ENCODE data around the gene P3H3.

The P3H3 gene

DNA sequence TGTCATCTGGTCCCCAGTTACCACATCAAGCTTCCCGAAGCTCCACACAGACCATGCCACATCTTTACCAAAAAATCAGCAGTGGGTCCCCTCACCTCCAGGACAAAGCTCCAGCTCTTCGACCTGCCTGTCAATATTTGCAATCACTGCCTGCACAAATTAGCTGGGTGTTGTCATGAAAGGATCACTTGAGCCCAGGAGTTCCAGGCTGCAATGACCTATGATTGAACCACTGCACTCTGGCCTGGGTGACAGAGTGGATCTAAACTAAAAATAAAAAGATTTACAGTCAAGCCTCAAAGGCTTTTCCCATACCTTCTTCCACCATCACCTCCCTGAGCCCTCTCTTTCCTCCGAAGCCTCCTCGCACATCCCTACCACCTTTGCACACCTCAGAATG lies 31.6 kb upstream of the P3H3 start:
- no peak for DNase-seq

DNA sequence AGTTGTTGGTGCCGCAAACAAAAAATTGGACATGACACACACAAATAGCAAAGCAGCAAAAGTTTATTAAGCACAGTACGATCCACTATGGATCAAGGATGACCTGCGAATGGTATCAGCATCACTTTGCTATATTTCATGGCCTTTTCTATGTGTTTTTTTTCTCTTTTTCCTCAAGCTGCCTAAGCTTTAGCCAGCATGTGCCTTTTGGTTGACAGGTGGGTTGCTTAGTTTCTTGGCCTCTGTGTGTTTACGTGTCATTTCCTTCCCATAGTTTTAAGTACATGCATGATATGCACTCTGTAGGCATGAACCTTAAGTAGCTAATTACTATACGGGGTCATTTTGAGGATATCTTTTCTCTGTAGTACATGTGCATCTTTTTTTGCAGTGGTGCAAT lies 29.1 kb upstream of the P3H3 start:
- no peak for DNase-seq

DNA sequence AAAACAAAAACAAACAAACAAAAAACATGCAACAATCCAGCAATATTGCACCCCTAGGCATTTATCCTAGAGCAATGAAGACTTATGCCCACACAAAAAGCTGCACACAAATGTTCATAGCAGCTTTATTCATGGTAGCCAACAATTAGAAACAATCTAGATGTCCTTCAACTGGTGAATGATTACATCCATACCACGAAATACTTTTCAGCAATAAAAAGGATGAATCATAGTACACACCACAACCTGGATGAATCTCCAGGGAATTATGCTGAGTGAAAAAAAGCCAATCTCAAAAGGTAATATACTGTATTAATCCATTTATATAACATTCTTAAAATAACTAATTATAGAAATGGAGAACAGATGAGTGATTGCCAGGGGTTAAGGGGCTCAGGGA lies 21.0 kb upstream of the P3H3 start:
- DNase-seq = no peak

DNA sequence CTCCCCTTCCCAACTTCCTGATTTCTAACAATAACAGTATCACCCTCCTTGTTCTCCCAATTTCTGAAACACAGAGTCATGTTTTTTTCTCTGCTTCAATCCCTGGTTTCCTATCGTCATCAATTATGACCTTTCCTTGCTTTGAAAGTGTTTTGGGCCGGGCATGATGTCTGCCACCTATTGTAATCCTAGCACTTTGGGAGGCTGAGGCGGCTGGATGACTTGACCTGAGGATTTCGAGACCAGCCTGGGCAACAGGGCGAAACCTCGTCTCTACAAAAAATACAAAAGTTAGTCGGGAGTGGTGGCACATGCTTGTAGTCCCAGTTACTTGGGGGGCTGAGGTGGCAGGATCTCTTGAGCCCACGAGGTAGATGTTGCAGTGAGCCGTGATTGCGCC lies 19.2 kb upstream of the P3H3 start:
- no peak for DNase-seq

DNA sequence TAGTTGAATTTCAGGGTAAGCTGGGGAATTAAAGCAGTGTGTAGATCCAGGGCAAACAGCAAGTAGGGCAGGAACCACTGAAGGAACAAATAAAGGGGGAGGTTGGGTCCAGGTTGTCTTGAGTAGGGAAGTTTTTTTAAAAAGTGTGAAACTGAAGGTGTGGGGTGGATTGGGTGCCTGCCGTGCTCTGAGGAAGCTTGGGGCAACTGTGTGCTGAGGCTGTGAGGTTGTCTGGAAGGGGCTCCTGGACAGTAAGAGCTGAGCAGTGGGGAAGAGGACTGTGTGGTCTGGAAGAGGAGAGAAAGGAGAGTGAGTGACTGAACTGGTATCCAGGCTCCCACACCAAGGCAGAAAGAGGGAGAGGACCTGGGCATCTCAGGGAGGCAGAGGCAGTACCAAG lies 17.4 kb upstream of the P3H3 start:
- DNase-seq = no peak

DNA sequence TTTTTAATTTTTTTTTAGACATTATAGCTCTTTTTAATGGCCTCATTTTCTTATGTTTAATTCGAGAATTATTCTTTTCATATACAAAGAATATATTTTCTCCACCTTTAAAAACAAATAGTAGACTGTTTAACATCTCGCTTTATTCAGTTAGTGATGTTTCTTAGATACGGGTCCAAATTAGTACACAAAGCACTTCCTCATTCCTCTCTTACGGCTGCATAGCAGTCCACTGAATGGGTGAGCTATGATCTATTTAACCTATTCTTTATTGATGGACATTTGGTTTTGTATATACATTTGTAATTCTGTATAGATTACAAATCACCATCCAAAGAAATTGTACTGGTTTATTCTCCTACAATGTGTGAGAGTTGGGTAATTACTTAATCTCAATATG lies 14.8 kb upstream of the P3H3 start:
- DNase-seq = no peak

DNA sequence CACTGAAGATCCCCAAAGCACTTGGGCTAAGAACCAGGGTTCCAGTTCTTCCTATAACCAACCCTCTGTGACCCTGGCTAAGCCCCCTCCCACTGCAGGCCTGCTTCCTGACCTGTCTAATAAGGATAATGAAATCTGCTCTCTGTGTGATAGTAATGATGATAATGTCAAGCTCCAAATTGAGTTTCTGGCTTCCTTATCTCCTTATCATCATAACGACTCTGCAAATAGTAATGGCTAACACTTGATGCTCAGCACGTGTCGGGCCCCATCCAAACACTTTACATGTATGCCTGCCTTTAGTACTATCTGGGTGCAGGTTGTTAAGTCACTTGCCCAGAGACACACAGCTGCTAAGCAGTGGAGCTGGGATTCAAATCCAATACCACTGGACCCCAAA lies 11.6 kb upstream of the P3H3 start:
- DNase-seq = no peak

DNA sequence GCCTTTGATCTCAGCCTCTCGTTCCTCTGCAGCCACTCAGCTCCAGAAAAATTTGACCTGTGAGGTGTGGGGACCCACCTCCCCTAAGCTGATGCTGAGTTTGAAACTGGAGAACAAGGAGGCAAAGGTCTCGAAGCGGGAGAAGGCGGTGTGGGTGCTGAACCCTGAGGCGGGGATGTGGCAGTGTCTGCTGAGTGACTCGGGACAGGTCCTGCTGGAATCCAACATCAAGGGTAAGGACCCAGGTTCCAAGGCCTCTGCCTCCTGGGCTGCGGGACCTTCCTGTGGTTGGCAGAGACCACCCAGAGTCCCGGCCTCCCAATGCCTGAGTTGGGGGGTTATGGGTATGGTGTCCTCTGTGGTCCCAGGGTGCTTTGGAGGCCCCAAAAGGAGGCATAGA lies 11.1 kb upstream of the P3H3 start:
- DNase-seq = no peak

DNA sequence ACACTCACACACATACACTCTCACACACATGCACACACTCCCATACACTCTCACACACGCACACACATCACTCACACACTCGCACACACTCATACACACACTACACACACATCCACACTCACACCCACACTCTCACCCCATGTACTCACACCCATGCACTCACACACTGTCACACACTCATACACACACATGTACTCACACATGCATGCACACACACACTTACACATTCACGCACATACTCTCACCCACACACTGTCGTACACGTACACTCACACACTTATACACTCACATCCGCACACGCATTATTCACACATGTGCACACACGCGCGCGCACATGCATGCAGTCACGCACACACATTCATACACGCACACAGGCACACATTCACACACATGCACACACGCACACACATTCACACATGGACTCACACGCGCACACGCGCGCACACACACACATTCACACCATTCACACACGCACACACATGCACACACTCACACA lies 10.5 kb upstream of the P3H3 start:
- no peak for DNase-seq

DNA sequence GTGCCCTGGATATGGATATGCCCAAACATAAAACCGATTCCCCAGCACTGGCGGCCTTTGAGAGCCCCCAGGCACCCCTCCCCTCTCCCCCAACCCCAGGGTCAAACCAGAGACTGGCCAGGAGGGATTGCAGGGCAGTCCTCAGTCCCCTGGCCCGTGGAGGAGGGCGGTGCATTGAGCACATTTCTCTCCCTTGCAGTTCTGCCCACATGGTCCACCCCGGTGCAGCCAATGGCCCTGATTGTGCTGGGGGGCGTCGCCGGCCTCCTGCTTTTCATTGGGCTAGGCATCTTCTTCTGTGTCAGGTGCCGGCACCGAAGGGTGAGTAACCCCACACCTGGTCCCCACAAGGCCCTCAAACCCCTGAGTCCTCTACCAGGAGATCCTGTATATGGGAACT lies 10.0 kb upstream of the P3H3 start:
- DNase-seq = no peak

DNA sequence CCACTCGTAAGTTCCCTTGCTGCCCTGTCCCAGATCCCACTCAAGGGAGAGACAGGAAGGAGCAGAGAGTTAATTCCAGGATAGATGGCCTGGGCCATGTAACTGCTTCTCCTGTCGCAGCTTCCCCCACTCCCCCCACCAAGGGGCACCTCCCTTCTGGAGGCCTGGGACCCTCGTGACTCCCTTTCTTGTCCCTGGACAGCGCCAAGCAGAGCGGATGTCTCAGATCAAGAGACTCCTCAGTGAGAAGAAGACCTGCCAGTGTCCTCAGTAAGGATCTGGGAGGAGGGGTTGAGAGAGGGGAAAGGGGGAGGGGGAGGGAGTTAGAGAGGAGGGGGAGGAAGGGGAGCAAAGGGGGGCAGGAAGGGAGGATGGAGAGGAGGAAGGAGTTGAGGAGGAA lies 9.6 kb upstream of the P3H3 start:
- DNase-seq = no peak

DNA sequence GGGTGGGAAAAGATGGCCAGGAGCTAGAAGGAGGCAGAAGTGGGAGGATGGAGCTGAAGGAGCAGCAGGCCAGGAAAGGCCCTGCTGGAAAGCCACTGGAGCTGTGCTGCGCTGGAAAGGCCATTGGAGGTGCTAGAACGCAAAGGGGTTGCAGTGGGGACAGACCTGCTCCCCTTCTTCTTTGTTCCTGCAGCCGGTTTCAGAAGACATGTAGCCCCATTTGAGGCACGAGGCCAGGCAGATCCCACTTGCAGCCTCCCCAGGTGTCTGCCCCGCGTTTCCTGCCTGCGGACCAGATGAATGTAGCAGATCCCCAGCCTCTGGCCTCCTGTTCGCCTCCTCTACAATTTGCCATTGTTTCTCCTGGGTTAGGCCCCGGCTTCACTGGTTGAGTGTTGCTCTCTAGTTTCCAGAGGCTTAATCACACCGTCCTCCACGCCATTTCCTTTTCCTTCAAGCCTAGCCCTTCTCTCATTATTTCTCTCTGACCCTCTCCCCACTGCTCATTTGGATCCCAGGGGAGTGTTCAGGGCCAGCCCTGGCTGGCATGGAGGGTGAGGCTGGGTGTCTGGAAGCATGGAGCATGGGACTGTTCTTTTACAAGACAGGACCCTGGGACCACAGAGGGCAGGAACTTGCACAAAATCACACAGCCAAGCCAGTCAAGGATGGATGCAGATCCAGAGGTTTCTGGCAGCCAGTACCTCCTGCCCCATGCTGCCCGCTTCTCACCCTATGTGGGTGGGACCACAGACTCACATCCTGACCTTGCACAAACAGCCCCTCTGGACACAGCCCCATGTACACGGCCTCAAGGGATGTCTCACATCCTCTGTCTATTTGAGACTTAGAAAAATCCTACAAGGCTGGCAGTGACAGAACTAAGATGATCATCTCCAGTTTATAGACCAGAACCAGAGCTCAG lies 8.8 kb upstream of the P3H3 start:
- no peak for DNase-seq

DNA sequence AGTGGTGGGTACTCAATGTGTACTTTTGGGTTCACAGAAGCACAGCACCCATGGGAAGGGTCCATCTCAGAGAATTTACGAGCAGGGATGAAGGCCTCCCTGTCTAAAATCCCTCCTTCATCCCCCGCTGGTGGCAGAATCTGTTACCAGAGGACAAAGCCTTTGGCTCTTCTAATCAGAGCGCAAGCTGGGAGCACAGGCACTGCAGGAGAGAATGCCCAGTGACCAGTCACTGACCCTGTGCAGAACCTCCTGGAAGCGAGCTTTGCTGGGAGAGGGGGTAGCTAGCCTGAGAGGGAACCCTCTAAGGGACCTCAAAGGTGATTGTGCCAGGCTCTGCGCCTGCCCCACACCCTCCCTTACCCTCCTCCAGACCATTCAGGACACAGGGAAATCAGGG lies 8.0 kb upstream of the P3H3 start:
- no peak for DNase-seq

DNA sequence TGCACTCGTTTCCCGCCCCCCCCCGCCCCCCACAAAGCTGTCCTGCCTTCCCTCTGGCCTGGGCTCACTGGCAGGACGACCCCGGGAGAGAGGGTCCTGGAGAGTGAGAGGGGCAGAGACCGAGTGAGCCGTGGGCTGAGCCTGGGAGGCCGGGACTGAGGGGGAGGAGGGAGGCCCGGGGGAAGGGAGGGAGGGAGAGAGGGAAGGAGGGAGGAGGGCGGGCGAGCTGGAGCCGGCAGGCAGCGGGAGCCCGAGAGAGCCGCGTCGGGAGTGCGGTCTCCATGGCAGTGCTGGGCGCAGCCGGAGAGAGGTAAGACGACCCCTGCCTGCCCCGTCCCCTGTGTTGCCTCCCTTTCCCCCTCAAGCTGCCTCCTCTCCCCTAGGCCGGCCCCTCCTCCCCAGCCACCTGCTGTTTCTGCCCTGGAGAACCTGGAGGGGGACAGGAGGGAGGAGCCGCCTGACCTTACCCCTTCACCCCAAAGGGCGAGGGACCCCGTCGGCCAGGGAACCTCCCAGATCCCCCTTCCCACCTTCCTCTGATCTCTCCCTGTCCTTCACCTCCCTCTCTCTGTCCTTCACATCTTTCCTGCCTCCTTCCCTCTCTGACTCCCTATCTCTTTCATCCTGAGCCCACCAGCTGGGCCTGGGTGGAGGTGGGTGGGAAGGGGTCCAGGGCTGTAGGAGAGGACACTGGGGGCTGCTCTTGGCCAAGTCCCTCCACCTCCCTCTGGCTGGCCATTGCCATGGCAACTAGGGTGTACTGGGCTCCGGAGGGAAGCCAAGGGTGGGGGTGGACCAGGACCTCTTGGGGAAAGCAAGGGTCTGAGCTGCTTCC lies 6.4 kb upstream of the P3H3 start, which contains the start of gene GPR162:
Gene GPR162 (plus strand): TSS at position 231 of the 835 bp plus-strand sequence. CDS start 2,078 bp downstream, outside the sequence.
- DNase-seq = peak in 45 of 58 donors; percentile 29 to 91 (median 72)

DNA sequence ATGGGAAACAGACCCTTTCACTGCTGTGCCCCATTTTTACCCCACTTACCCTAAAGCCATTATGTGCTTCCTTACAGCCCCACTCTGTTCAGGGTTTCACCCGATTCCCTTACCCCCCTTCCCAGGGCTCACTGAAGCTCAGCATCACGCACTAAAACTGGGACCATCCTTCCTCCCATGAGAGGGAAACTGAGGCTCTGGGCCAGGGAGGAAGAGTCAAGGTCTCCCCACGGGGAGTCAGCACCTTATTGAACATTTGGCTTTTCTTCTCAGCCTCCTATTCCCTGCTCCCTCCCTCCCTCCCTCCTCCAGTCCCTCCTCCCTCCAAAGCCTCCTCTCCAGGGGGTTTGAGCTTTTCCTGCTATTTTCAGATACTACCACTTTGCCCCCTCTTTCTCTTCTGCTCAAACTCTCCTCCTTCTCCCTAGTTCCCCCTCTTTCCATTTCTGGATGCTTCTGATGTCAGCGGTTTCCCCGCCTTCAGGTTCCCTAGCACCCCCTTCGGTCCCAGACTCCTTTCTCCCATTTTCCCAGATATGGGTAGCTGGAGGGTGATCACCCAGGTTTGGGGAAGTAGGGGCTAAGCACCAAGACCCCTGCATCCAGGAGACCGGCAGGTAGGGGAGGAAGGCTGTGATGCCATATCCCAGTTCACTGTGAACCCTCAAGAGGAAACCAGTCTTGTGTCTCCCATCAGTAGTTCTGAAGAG lies 5.6 kb upstream of the P3H3 start:
- peak in 3 of 58 donors; percentile 12 to 33 (median 18) for DNase-seq

DNA sequence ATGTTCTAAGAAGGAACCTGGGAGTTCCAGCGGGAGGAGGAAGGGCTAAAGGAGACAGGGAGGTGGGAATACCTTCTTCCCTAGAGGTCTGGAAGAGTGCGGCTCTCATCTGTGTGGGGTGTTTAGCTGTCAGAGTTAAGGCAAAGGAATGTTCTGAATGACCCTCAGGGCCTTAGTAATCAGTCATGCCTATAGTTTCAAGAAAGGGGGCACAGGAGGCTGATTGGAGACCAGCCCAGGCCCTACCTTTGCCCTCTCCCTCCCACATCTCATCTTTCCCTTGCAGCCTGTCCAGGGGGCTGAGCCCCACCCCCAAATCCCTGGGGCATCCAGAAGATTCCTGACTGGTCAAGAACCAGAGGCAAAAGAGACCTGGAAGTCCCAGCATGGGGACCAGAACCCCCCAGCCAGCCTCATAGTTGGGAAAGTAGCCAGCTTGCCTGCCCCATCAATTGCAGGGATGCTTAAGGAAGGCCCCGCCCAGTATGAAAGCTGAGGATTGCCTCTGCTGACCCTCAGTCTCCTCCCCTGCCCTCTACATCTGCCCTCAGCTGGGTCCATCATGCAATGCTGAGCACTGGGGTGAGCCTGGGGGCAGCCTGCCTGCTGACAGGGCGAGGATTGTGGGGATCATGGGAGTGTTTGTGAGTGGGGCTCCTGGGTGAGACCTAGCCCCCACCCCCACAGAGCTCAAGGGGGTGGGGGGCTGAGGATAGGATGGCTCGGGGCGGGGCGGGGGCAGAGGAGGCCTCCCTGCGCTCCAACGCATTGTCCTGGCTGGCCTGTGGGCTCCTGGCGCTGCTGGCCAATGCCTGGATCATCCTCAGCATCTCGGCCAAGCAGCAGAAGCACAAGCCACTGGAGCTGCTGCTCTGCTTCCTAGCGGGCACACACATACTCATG lies 4.8 kb upstream of the P3H3 start:
- peak in 1 of 58 donors; percentile 28 for DNase-seq

DNA sequence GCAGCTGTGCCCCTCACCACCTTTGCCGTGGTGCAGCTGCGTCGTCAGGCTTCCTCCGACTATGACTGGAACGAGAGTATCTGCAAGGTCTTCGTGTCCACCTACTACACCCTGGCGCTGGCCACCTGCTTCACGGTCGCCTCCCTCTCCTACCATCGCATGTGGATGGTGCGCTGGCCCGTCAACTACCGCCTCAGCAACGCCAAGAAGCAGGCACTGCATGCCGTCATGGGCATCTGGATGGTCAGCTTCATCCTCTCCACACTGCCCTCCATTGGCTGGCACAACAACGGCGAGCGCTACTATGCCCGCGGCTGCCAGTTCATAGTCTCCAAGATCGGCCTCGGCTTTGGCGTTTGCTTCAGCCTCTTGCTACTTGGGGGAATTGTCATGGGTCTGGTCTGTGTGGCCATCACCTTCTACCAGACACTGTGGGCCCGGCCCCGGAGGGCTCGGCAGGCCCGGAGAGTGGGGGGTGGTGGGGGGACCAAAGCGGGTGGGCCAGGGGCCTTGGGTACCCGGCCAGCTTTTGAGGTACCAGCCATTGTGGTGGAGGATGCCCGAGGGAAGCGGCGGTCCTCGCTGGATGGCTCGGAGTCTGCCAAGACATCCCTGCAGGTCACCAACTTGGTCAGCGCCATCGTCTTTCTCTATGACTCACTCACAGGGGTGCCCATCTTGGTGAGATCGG lies 4.0 kb upstream of the P3H3 start:
- DNase-seq = peak in 11 of 58 donors; percentile 9 to 49 (median 29)

DNA sequence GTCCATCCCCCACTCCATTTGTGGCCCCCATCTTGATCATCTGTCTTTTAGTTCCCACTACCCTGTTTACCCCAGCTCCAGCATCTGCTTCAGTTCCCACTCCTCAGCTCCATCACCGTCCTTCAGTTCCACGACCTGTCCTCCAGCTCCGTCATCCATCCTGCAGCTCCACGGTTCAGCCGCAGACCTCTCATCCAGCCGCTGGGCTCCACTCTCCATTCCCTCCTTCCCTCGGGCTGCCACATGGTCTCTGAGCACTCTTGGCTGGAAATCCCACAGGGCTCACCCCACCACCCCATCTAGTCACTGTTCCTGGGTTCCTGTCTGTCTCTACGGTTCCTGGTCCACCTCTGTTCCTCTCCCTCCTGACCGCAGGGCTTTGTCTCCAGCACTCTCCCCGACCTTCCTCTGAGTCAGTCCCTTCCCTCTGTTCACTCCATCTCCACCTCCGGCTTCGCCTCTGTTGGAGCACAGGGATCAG lies 3.3 kb upstream of the P3H3 start:
- DNase-seq = peak in 2 of 58 donors; percentile 32 to 61

DNA sequence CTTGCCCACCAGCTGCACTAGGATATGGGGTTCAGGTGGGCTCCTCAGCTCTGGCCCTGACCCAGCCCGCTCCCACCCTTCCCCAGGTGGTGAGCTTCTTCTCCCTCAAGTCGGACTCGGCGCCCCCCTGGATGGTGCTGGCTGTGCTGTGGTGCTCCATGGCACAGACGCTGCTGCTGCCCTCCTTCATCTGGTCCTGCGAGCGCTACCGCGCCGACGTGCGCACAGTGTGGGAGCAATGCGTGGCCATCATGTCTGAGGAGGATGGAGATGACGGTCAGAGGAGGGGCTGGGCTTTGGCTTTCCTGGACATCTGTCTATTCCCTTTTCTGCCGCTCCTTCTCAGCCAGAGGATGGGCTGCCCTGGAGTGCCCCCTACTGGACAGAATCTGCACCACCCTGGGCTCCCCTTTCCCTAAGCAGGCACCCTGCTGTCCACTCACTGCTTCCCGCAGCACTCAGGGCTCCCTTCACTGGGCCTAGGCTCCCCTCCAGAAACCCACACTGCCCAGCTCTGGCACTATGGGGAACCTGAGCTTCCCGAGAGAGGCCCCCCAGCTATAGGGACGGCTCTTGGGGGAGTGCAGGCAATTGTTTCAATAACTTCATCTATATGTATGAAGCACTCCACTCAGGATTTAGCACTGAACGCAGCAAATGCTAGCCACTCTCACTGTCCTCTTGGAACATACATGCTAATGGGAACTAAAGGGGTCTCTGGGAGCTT lies 2.6 kb upstream of the P3H3 start:
- peak in 56 of 58 donors; percentile 42 to 92 (median 76) for DNase-seq

Data from anterior cingulate cortex (tissue), 58 donors.